NCI-H345 (cell line): ENCODE data around the gene SECISBP2L.

Experiments used
- DNase-seq: peaks from one replicate; lab custom pipeline; 2025; lab: John Stamatoyannopoulos, UW

Gene SECISBP2L

DNA sequence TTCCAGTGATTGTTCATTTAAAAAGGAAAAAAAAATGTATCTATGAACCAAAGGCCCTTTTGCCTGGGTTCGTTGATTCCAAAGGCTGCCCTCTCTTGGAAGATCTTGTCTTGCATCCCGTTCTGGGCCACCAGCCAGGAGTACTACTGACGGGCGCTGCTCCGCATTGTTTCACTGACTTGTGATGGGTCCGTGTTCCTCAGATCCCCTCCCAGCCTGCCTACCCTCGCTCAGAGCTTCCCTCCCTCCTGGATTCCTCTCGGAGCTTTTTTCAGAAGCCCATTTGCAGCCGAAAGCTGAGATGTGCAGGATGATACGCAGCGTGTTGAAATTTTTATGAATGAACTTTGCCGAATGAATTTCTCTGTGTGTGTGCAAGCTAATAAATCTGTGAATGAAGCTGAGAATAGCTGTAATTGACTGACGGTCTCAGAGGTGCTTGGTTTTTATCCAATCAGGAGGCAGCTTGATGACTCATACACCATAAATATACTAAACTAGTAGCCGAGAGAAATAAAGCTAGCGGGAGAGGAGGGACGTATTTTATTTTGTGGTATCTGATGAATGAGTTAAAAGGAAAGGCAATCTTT is 82.6 kb downstream of the SECISBP2L start, which contains the start of gene SHC4:
TSS of gene SHC4 (minus strand) at position 396 of the 590 bp plus-strand sequence. CDS start 904 bp downstream, outside the sequence.
- peak; percentile 24 for DNase-seq

- no peak for DNase-seq
Observed at GRCh38 chr15:48962662-48963523, 83.4 kb downstream of the SECISBP2L start.

- no peak for DNase-seq
Observed at GRCh38 chr15:48955967-48956366, 90.3 kb downstream of the SECISBP2L start.

DNA sequence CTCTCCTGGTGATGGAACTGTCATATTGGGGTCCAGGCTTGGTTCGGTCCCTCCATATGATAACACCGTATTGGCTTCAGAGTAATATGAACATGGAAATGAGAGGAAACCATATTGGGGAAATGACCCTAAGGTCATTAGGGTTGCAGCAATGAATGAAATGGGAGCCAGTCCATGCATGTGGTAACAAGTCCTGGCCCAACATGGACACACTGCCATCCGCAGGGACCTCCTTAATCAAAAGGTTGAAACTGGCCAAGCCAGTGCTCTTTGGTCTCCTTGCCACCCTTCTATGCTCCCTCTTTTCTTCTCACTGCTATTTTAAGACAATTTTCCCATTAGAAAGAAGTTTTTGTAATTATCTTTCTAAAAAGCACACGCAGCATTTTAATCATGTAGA is 90.9 kb downstream of the SECISBP2L start:
- no peak for DNase-seq

- no peak for DNase-seq
Observed at GRCh38 chr15:48954538-48954937, 91.7 kb downstream of the SECISBP2L start.

- DNase-seq, result no peak
Observed at GRCh38 chr15:48946840-48947187, 99.4 kb downstream of the SECISBP2L start.

GRCh38 chr15:48946074-48946839 is 100.0 kb downstream of the SECISBP2L start:
- no peak for DNase-seq

- no peak for DNase-seq
Observed at GRCh38 chr15:48945386-48945785, 100.9 kb downstream of the SECISBP2L start.

DNA sequence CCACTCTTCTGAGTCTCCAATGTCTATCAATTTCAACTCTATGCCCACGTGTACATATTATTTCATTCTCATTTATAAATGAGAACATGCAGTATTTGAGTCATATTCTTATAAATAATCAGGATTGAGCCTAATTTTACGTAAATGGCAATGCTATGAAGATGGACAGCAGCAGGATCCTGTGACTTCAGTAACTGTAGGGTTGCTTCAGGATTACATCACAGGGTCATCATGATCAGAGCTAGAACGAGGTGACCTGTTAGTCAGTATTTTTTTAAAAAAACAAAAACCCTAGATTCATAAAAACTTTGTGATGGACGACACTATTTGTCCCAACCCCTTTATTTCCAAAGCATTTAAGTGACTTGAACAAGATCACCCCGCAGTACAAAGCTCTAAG is 104.3 kb downstream of the SECISBP2L start:
- no peak for DNase-seq

DNA sequence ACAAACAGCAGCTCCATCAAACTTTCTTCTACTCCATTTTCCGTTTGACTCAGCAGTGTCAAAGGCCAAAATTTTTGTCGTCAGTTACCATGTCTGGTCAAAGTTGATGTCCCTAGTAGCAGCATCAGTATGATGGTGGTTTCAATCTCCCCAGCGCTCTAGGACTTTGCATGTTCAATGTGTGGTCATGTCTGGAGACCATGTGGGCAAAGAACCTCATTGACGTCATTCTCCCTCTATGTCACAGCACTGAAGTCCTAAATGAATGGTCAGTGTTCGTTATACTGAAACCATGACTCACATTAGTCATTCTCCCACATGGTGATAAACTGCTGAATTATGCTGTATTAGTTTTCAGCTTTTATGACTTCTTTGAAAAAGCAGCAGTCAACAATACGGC is 105.7 kb downstream of the SECISBP2L start:
- DNase-seq, result no peak

- DNase-seq, result no peak
Observed at GRCh38 chr15:48939648-48940047, 106.6 kb downstream of the SECISBP2L start.
